Measurements from ENCODE around the gene ETFA. TPM values are rescaled to one million over a fixed set of nuclear protein-coding genes. Genes with fewer than 3 reads are reported as not detected.

Gene ETFA
- total and polyA plus RNA-seq, 9 of the 15 experiments (the other 6 are each of a cell fraction or from before 2014, with no cell fraction given), result 130 to 543 (median 232) TPM

DNA sequence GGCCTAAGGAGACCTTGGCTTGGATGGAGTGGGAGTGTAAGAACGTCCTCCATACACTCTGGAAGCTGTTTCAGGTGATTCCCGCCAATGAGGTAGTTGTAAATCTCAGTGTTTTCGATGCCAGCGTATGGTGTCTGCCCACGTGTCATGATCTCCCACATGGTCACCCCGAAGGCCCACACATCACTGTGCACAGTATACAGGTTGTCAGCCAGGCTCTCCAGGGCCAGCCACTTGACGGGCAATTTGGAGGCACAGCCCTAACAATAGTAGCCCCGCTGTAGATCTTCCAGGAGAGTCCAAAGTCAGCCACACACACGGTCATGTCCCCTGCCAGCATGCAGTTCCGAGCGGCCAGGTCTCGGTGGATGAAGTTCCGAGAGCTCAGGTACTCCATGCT, 51.9 kb downstream of the ETFA start:
- H4K20me1 ChIP-seq (replicated peaks; ENCODE audit: control insufficient read depth, insufficient read depth, low read length), result no peaks in the 10 kb centered on the region
- 0 out of 2 replicates have a peak, but pooled peaks have one; percentile 9 for TF ChIP-seq POLR2AphosphoS5 (IDR thresholded peaks at IDR 0.05; ENCODE audit: control insufficient read depth, insufficient read depth, low read depth, low read length)
- no peak for TF ChIP-seq SAFB2 (IDR thresholded peaks at IDR 0.05; ENCODE audit: borderline replicate concordance, low read depth, low read length, severe bottlenecking)
- in situ Hi-C loops (cut with MboI) (no loop called here), intact Hi-C loops (cut with micrococcal nuclease) (no loop called here)
- ATAC-seq, result no peak
- no peaks in the 10 kb centered on the region for H3K4me1 ChIP-seq (replicated peaks in 1 of 2; ENCODE audit: control insufficient read depth in 2 of 2, insufficient read depth in 2 of 2, low read length in 2 of 2)
- peaks cover 65% of the 10 kb centered on the region for H3K36me3 ChIP-seq (ENCODE audit: control insufficient read depth, insufficient read depth, low read length)
- ChIA-PET POLR2A (interaction anchor here (1.9 kb wide), 1 partner anchor 9 kb away, joined by 5 read pairs; no protein-coding TSS in a partner anchor), CTCF (ENCODE audit: low intra/inter-chr PET ratio) (no interaction called here)
- no peak overlapping the region for H3K4me3 ChIP-seq
- FAIRE-seq, result no peak
- H3K9me3 ChIP-seq (replicated peaks; ENCODE audit: control insufficient read depth, insufficient read depth, low read depth, low read length), result peaks cover 4% of the 10 kb centered on the region; the same call in 1 of the 2 replicates
- H3K4me2 ChIP-seq (ENCODE audit: insufficient read depth, low read length), result no peak overlapping the region
- no peak for DNase-seq (ENCODE audit: extremely low read depth in 1 of 4, low spot score in 3 of 4)
- no peak overlapping the region for H2AFZ ChIP-seq (ENCODE audit: low read depth, low read length)
- BruUV-seq (replicated peaks), result no TSS peak
- H3K79me2 ChIP-seq (ENCODE audit: control insufficient read depth, insufficient read depth, low read length), result no peaks in the 10 kb centered on the region
- H3K27me3 ChIP-seq (ENCODE audit: control insufficient read depth in 2 of 2, insufficient read depth in 2 of 2, low read length in 2 of 2), result no peaks in the 10 kb centered on the region
- H3K9me1 ChIP-seq (ENCODE audit: control insufficient read depth, insufficient read depth, low read length), result no peaks in the 10 kb centered on the region
- no peak overlapping the region for H3K27ac ChIP-seq (ENCODE audit: extremely low read depth, low read depth, low read length)
- no peak overlapping the region for H3K9ac ChIP-seq (ENCODE audit: insufficient read depth in 1 of 2, low read depth in 2 of 2, low read length in 2 of 2)
- WGBS (ENCODE audit: insufficient coverage, low coverage, missing lambda C conversion rate), result 86% methylated on average over 13 of the region's 13 CpGs

DNA sequence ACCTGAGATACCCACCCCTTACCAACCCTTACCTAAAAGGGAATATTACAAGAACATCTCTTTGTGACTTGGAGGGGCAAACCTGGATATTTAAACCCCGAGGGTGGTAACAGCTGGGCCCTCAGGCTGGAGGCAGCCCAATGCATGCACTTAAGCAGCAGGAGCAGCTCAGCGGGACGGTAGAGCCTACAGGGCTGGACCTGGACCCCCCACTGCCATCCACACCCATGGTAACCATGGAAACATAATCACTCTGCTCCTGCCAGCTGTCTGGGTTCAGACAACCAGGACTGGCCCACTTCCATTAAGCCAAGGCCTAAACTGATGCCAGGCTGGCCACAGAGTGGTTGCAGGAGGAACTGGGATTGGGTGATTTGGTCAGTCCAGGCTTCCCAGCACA, 52.8 kb downstream of the ETFA start:
- Histone ChIP-seq H3K4me1 (replicated peaks in 1 of 2; ENCODE audit: control insufficient read depth in 2 of 2, insufficient read depth in 2 of 2, low read length in 2 of 2) (no peaks in the 10 kb centered on the region), H3K9me3 (replicated peaks; ENCODE audit: control insufficient read depth, insufficient read depth, low read depth, low read length) (no peaks in the 10 kb centered on the region; the same call in 1 of the 2 replicates), H3K79me2 (ENCODE audit: control insufficient read depth, insufficient read depth, low read length) (peaks cover 4% of the 10 kb centered on the region; the same call in 1 of the 3 replicates), H3K27ac (ENCODE audit: extremely low read depth, low read depth, low read length) (no peak overlapping the region), H2AFZ (ENCODE audit: low read depth, low read length) (no peak overlapping the region), H3K27me3 (ENCODE audit: control insufficient read depth in 2 of 2, insufficient read depth in 2 of 2, low read length in 2 of 2) (no peaks in the 10 kb centered on the region), H3K9me1 (ENCODE audit: control insufficient read depth, insufficient read depth, low read length) (no peaks in the 10 kb centered on the region), H4K20me1 (replicated peaks; ENCODE audit: control insufficient read depth, insufficient read depth, low read length) (no peaks in the 10 kb centered on the region), H3K9ac (ENCODE audit: insufficient read depth in 1 of 2, low read depth in 2 of 2, low read length in 2 of 2) (no peak overlapping the region), H3K36me3 (ENCODE audit: control insufficient read depth, insufficient read depth, low read length) (peaks cover 59% of the 10 kb centered on the region; the same call in 2 of the 3 replicates), H3K4me3 (no peak overlapping the region), H3K4me2 (ENCODE audit: insufficient read depth, low read length) (no peak overlapping the region)
- POLR2A ChIA-PET, result interaction anchor here (1.9 kb wide), 1 partner anchor 8 kb away, joined by 5 read pairs; no protein-coding TSS in a partner anchor
- peak; percentile 70 for TF ChIP-seq RFX1 (IDR thresholded peaks at IDR 0.05)
- TF ChIP-seq HDAC8 (tag; IDR thresholded peaks at IDR 0.05), result no peak
- intact Hi-C loops (cut with micrococcal nuclease) (no loop called here), in situ Hi-C loops (cut with MboI) (no loop called here)
- FAIRE-seq, result no peak
- no peak for DNase-seq (ENCODE audit: extremely low read depth in 1 of 4, low spot score in 3 of 4)
- BruUV-seq (replicated peaks), result no TSS peak
- CTCF ChIA-PET (ENCODE audit: low intra/inter-chr PET ratio), result no interaction called here
- ATAC-seq, result no peak
- 93% methylated on average over 3 of the region's 3 CpGs for WGBS (ENCODE audit: insufficient coverage, low coverage, missing lambda C conversion rate)
